Activated naive CD4-positive, alpha-beta T cell treated with anti-CD3 and anti-CD28 coated beads for 36 hours (primary cell): ENCODE data around the gene HS3ST1. TPM values are rescaled to one million over a fixed set of nuclear protein-coding genes. Genes with fewer than 3 reads are reported as not detected.

ENCODE experiments used
- CTCF ChIA-PET: fragments of 350-600 bp; sonication (Branson Sonifier 250); formaldehyde crosslinking; loops from one replicate; lab custom pipeline; 2021; ENCODE audit warnings: antibody characterized with exemption; lab: Charles Lee
- DNase-seq: peaks from one replicate; pipeline ENCODE4 v3.0.0-alpha.2; 2020
- H3K27ac Mint-ChIP-seq: one replicate; pipeline ENCODE4 v1.8.0; 2021; ENCODE audit warnings: mild to moderate bottlenecking, mixed read lengths
- H3K27me3 Mint-ChIP-seq: one replicate; pipeline ENCODE4 v1.8.0; 2021; ENCODE audit warnings: low read depth, mixed read lengths
- H3K36me3 Mint-ChIP-seq: one replicate; pipeline ENCODE4 v1.8.0; 2021; ENCODE audit warnings: low read depth, mixed read lengths
- H3K4me1 Mint-ChIP-seq: one replicate; pipeline ENCODE4 v1.8.0; 2021; ENCODE audit warnings: low read depth, mixed read lengths
- H3K4me3 Mint-ChIP-seq: one replicate; pipeline ENCODE4 v1.8.0; 2021; ENCODE audit warnings: mild to moderate bottlenecking, moderate library complexity, mixed read lengths
- H3K9me3 Mint-ChIP-seq: one replicate; pipeline ENCODE4 v1.8.0; 2021; ENCODE audit warnings: mixed read lengths
- intact Hi-C: fragments of 100-400 bp; cut with micrococcal nuclease; formaldehyde crosslinking; loops from one replicate; pipeline ENCODE4 v1.15.1; 2023
- total RNA-seq, 2 experiments: library from RNA; stranded (reverse); gene quantifications; one replicate each; pipeline ENCODE4 v1.2.3, GENCODE V29; 2021

The HS3ST1 gene
- total RNA-seq, 2 experiments from 2014 or later: not detected

- CTCF ChIA-PET: interaction anchor here (0.6 kb wide), 1 partner anchor 10 kb away, joined by 3 read pairs; no protein-coding TSS in a partner anchor
- Mint-ChIP-seq H3K27me3 (no peaks in the 10 kb centered on the region), H3K27ac (no peak overlapping the region), H3K4me1 (no peaks in the 10 kb centered on the region), H3K4me3 (no peak overlapping the region), H3K9me3 (no peaks in the 10 kb centered on the region), H3K36me3 (no peaks in the 10 kb centered on the region)
- intact Hi-C loops: no loop called here
- DNase-seq: no peak
Measured at GRCh38 chr4:11416767-11417113, 12.0 kb downstream of the HS3ST1 start.

- DNase-seq: no peak
- no peaks in the 10 kb centered on the region for H3K9me3 Mint-ChIP-seq
- H3K4me1 Mint-ChIP-seq: no peaks in the 10 kb centered on the region
- CTCF ChIA-PET: no interaction called here
- H3K36me3 Mint-ChIP-seq: no peaks in the 10 kb centered on the region
- H3K27me3 Mint-ChIP-seq: no peaks in the 10 kb centered on the region
- H3K27ac Mint-ChIP-seq: no peak overlapping the region
- H3K4me3 Mint-ChIP-seq: no peak overlapping the region
- intact Hi-C loops: no loop called here
Measured at GRCh38 chr4:11416071-11416766, 12.5 kb downstream of the HS3ST1 start.

GRCh38 chr4:11415409-11416070 lies 13.2 kb downstream of the HS3ST1 start:
- no peak overlapping the region for H3K4me3 Mint-ChIP-seq
- no peak overlapping the region for H3K27ac Mint-ChIP-seq
- no peaks in the 10 kb centered on the region for H3K27me3 Mint-ChIP-seq

GRCh38 chr4:11412211-11412610 lies 16.5 kb downstream of the HS3ST1 start:
- H3K27ac Mint-ChIP-seq: no peak overlapping the region
- no peak for DNase-seq
- H3K9me3 Mint-ChIP-seq: no peaks in the 10 kb centered on the region
- no peaks in the 10 kb centered on the region for H3K4me1 Mint-ChIP-seq
- intact Hi-C loops: no loop called here
- H3K36me3 Mint-ChIP-seq: no peaks in the 10 kb centered on the region
- no peak overlapping the region for H3K4me3 Mint-ChIP-seq
- CTCF ChIA-PET: interaction anchor here (1.1 kb wide), 1 partner anchor 12 kb away, joined by 3 read pairs; no protein-coding TSS in a partner anchor
- H3K27me3 Mint-ChIP-seq: no peaks in the 10 kb centered on the region

More at GRCh38 chr4:11415409-11416070, 13.2 kb downstream of the HS3ST1 start:
- intact Hi-C loops: no loop called here
- Mint-ChIP-seq H3K36me3 (no peaks in the 10 kb centered on the region), H3K9me3 (no peaks in the 10 kb centered on the region), H3K4me1 (no peaks in the 10 kb centered on the region)
- no peak for DNase-seq
- CTCF ChIA-PET: interaction anchor here (0.7 to 1.2 kb wide), 2 partner anchors 9 to 217 kb away, joined by 3 to 4 read pairs; no protein-coding TSS in a partner anchor

- H3K4me3 Mint-ChIP-seq: no peak overlapping the region
- no peak for DNase-seq
- H3K27ac Mint-ChIP-seq: no peak overlapping the region
- no peaks in the 10 kb centered on the region for H3K27me3 Mint-ChIP-seq
- no peaks in the 10 kb centered on the region for H3K36me3 Mint-ChIP-seq
- no peaks in the 10 kb centered on the region for H3K9me3 Mint-ChIP-seq
- CTCF ChIA-PET: no interaction called here
- H3K4me1 Mint-ChIP-seq: no peaks in the 10 kb centered on the region
- intact Hi-C loops: no loop called here
Measured at GRCh38 chr4:11409632-11410031, 19.1 kb downstream of the HS3ST1 start.

GRCh38 chr4:11408233-11408967 lies 20.3 kb downstream of the HS3ST1 start:
- CTCF ChIA-PET: interaction anchor here (0.6 kb wide), 1 partner anchor 50 kb away, joined by 3 read pairs; no protein-coding TSS in a partner anchor
- intact Hi-C loops: no loop called here
- Mint-ChIP-seq H3K9me3 (no peaks in the 10 kb centered on the region), H3K27me3 (no peaks in the 10 kb centered on the region), H3K36me3 (no peaks in the 10 kb centered on the region), H3K4me3 (no peak overlapping the region), H3K27ac (no peak overlapping the region), H3K4me1 (no peaks in the 10 kb centered on the region)
- no peak for DNase-seq

GRCh38 chr4:11407551-11407950 lies 21.1 kb downstream of the HS3ST1 start:
- Mint-ChIP-seq H3K27ac (no peak overlapping the region), H3K27me3 (no peaks in the 10 kb centered on the region), H3K36me3 (no peaks in the 10 kb centered on the region), H3K4me3 (no peak overlapping the region), H3K9me3 (no peaks in the 10 kb centered on the region), H3K4me1 (no peaks in the 10 kb centered on the region)
- CTCF ChIA-PET: no interaction called here
- intact Hi-C loops: no loop called here
- no peak for DNase-seq

GRCh38 chr4:11404431-11404830 lies 24.3 kb downstream of the HS3ST1 start:
- CTCF ChIA-PET: no interaction called here
- DNase-seq: no peak
- Mint-ChIP-seq H3K36me3 (no peaks in the 10 kb centered on the region), H3K4me3 (no peak overlapping the region), H3K27me3 (no peaks in the 10 kb centered on the region), H3K9me3 (no peaks in the 10 kb centered on the region), H3K4me1 (no peaks in the 10 kb centered on the region), H3K27ac (no peak overlapping the region)
- intact Hi-C loops: no loop called here

- CTCF ChIA-PET: no interaction called here
- Mint-ChIP-seq H3K9me3 (no peaks in the 10 kb centered on the region), H3K27ac (no peak overlapping the region), H3K4me3 (no peak overlapping the region), H3K27me3 (no peaks in the 10 kb centered on the region), H3K36me3 (no peaks in the 10 kb centered on the region), H3K4me1 (no peaks in the 10 kb centered on the region)
- intact Hi-C loops: no loop called here
- DNase-seq: no peak
Measured at GRCh38 chr4:11402192-11402591, 26.5 kb downstream of the HS3ST1 start.

GRCh38 chr4:11399461-11399971 lies 29.2 kb downstream of the HS3ST1 start:
- no peaks in the 10 kb centered on the region for H3K27me3 Mint-ChIP-seq
- CTCF ChIA-PET: interaction anchor here (0.5 kb wide), 1 partner anchor 538 kb away, joined by 3 read pairs; no protein-coding TSS in a partner anchor
- no peaks in the 10 kb centered on the region for H3K9me3 Mint-ChIP-seq
- no peak for DNase-seq
- intact Hi-C loops: loop anchor here (10.0 kb wide), 1 partner anchor 55 kb away; no protein-coding TSS in a partner anchor
- H3K4me1 Mint-ChIP-seq: no peaks in the 10 kb centered on the region
- no peak overlapping the region for H3K27ac Mint-ChIP-seq
- H3K36me3 Mint-ChIP-seq: no peaks in the 10 kb centered on the region
- H3K4me3 Mint-ChIP-seq: no peak overlapping the region

GRCh38 chr4:11397819-11398610 lies 30.7 kb downstream of the HS3ST1 start:
- no peaks in the 10 kb centered on the region for H3K27me3 Mint-ChIP-seq
- H3K36me3 Mint-ChIP-seq: no peaks in the 10 kb centered on the region
- no peak overlapping the region for H3K27ac Mint-ChIP-seq
- H3K9me3 Mint-ChIP-seq: no peaks in the 10 kb centered on the region
- DNase-seq: no peak
- intact Hi-C loops: loop anchor here (10.0 kb wide), 1 partner anchor 53 kb away; no protein-coding TSS in a partner anchor
- H3K4me3 Mint-ChIP-seq: no peak overlapping the region
- H3K4me1 Mint-ChIP-seq: no peaks in the 10 kb centered on the region
- CTCF ChIA-PET: no interaction called here
